Stimulated activated CD8-positive, alpha-beta memory T cell treated with anti-CD3 and anti-CD28 coated beads, Interleukin-4, amount 100 ng/mL, for 4 hours (primary cell): ENCODE data around the gene CAV2.

Source experiments
- DNase-seq, 2 donors: peaks; one replicate each; pipeline ENCODE4 v3.0.0-alpha.2; 2020; ENCODE audit warnings: low read depth in 2 of 2, low spot score in 1 of 2

Gene CAV2

DNA sequence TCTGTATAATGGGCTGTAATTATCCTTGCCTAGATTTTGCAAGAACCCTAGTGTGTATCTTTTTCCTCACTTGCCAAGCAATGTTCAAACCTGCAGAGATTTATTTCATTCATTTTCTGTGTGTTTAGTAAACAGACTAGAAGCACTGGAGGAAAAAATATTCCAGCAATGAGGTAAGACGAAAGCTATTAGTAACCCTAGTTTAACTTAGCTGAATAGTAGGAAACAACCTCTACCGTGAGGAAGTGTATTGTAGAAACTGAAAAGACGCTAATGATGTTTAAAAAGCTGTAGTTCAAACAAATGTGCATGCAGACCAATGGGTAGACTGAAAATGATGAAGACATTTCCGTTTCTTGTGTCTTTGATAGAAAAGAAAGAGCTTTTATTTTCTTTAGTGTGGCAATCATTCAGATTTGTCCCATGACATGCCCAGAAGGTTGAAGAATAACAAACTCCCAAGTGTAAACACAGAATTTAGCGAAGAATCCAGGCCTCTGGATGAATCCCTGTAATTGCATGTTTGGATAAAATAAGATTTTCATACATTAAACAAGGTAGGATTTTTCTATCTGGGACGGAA is 46.0 kb downstream of the CAV2 start:
- no peak for DNase-seq

DNA sequence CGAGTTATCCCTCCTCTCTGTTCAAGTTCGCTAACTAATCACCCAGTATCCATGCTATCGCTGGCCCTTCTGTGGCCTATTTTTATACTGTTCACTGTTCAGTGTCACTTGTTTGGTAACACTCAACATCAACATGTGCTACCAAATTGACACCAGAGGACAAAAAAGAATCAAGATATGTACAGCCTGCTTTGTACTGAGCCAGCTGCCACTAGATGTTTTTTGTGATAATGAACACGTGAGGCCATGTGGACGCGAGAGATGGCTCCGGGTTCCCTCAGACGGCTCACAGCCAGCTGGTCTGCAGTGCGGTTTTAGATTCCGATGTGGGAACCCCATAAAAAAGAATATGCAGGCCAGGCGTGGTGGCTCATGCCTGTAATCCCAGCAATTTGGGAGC is 46.5 kb downstream of the CAV2 start:
- DNase-seq: no peak

DNA sequence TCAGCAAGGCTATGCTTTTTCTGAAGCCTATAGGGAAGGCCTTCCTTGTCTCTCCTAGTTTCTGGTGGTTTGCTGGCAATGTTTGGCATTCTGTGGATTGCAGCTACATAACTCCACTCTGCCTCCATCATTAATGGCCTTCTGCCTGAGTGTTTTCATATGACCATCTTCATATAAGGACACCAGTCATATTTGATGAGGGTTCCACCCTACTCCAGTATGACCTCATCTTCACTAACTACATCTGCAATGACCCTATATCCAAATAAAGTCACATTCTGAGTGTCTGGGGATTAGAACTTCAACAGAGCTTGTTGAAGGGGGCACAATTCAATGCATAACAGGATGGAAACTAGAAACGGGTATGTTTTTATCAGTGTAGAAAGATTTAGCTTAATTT is 47.4 kb downstream of the CAV2 start:
- no peak for DNase-seq

GRCh38 chr7:116547347-116547746 is 47.8 kb downstream of the CAV2 start:
- DNase-seq: no peak

GRCh38 chr7:116548506-116548905 is 49.0 kb downstream of the CAV2 start:
- no peak for DNase-seq

DNA sequence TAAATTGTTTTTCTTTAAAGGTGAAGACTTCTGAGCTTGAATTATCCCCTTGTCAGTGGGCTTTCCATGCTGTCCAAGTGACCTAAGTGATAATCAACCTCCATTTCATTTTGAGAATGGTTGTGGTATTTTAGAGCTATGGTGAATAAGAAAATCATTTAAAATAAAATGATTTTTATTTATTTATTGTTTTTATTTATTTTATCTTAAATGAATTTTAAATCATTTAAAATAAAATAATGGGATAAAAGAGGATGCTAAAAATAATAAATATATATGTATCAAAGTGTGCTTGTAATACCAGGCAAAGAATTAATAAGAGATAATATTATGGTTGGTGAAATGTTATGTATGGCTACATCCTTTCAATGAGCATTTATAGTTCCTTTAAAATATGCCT is 49.8 kb downstream of the CAV2 start:
- DNase-seq: no peak

DNA sequence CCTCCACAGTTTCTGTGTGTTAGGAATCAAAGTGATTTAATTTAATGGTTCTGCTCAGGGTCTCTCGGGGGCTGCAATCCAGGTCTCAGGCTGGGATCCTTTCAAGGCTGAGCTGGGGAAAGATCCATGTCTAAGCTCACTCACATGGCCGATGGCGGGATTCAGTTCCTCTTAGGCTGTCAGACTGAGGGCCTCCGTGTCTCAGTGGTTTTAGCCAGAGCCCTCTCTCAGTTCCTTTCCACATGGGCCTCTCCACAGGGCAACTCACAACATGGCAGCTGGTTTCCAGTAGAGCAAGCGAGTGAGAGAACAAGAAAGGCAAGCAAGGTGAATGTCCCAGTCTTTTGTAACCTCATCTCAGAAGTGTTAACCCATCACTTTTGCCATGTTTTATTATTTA is 52.2 kb downstream of the CAV2 start:
- DNase-seq: no peak

DNA sequence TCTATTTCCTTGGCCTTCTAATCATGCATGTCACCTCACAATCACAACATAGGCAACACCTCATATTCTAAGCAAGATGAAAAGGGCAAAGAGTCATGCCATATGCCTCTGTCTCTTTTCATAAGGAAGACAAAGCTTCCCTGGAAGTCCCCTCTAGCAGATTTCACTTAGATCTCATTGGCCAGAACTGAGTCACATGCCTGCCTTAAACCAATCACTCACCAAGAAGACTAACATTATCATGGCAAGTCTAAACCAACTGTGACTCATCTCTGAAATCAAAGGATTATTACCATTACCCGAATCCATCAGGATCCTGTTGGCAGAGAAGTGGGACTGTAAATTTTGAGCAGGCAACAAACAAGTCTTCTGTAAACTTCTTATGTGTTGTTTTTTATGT is 53.1 kb downstream of the CAV2 start:
- DNase-seq: no peak

DNA sequence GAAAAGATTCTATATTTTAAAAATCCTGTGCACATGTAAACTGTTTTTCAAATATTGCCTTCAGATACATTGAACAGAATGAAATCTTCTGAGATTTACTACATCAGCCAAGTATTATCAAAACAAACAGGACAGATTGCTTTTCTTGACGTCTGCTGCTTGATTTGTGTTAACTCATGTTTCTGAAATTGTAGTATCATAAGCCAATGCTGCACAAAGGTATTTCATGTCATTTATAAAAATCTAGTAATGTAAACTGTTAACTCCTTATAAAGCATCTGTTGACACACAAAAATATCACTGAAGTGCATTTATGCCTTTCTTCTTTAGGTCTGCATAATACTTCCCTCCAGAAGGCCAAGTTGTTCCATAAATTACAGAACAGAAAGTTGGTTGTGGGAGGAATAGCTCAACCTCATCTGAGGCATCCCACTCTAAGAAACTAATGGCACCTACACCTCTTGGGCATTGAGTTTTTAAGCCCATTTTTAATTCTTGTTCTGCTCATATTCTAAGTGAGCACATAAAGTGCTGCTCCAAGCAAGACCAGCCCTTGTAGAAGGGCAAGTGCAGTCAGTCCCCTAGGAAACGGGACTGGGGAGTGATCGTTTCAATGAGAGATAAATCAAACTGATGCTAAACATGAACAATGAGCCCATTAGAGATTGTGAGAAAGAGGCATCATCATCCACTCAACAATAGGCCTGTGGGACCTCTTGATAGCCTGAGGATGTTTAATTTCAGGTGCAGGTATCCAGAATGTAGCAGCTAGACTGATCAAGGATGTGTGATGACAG is 53.8 kb downstream of the CAV2 start:
- no peak for DNase-seq

DNA sequence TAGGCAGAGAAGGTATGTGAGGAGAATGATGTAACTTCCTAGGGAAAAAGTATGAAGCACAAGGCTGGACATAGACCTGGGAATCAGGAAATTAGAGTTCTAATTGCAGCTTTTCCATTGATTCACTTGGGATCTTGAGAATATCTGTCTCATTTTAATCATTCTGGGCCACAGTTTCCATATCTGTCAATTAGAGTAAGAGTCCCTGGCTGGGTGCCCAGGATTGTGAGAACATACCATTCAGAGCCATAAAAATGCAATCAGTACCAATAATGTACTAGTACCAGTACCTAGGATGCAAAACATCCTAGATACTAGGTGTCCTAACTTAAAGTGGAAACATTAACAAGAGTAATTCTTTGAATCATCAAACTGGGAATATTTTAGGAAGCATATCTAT is 54.9 kb downstream of the CAV2 start:
- DNase-seq: no peak

- no peak for DNase-seq
Measured at GRCh38 chr7:116554911-116555310, 55.4 kb downstream of the CAV2 start.

GRCh38 chr7:116557066-116557585 is 57.6 kb downstream of the CAV2 start:
- no peak for DNase-seq

- DNase-seq: no peak
Measured at GRCh38 chr7:116557901-116558300, 58.4 kb downstream of the CAV2 start.
